Measurements from ENCODE around the gene SNED1. TPM values are rescaled to one million over a fixed set of nuclear protein-coding genes. Genes with fewer than 3 reads are reported as not detected.

SNED1 gene
- total RNA-seq, 2 donors from 2014 or later, result 3.0 to 4.8 TPM

DNA sequence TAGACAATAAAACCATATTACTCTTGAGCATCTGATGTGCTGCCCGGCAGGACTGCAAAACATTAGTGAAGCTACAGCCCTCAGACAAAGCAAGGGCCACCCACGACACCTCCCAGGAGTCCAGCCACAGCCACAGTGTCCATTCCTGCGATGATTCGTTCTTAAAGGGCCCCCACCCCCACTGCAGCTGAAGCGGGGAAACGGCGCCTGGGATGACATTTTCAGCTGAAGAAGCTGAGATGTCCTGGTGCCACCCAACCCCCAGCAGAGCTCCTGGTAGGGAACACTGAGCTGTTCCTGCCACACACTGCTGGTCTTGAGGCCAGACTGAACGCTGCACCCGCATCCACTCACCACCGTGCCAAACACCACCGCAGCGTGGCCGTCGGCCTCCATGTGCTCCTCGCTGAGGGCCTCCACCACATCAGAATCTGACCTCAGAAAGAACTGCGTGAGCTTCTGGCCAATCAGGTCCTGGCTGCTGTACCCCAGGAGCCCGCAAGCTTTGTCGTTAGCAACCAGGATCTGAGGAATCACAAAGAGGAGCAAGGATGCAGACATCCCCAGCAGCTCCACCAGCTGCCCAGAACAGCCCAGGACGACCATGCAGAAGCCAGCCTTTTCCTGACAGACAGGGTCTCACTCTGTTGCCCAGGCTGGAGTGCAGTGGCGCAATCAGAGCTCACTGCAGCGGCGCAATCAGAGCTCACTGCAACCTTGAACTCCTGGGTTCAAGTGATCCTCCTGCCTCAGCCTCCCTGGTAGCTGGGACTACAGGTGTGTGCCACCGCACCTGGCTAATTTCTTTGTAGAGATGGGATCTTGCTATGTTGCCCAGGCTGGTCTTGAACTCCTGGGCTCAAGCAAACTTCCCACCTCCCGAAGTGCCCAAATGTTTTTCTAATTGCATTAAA is 141.4 kb downstream of the SNED1 start:
- H3K4me1 Mint-ChIP-seq, result no peaks in the 10 kb centered on the region
- ATAC-seq (replicated peaks), result no peak
- H3K9me3 Mint-ChIP-seq, result no peaks in the 10 kb centered on the region
- no peak overlapping the region for H3K27ac Mint-ChIP-seq
- no peaks in the 10 kb centered on the region for H3K27me3 Mint-ChIP-seq
- H3K4me3 Mint-ChIP-seq, result no peak overlapping the region
- H3K36me3 Mint-ChIP-seq (ENCODE audit: low read depth), result peaks cover 61% of the 10 kb centered on the region

DNA sequence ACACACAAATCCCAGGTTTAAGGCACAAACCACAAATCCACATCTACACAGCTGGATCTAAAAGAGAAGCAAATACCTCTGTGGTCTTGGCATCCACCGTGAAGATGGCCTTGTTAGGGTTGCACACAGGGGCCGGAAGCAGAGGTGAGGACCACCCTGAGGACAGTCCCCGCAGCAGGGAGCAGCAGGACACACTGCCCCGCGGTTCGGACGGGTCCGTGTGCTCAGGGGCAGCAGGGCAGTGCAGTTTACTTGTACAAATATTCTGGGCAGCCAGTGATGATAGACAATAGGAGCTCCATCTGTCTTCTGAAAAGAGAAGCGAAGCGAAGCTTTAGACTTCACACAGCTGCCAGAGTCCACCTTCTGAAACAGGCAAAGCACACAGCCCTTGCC is 142.0 kb downstream of the SNED1 start:
- H3K9me3 Mint-ChIP-seq, result no peaks in the 10 kb centered on the region
- no peaks in the 10 kb centered on the region for H3K4me1 Mint-ChIP-seq
- peak overlapping the region; percentile 29 for H3K27ac Mint-ChIP-seq
- no peak overlapping the region for H3K4me3 Mint-ChIP-seq
- no peaks in the 10 kb centered on the region for H3K27me3 Mint-ChIP-seq
- ATAC-seq (replicated peaks), result no peak
- peaks cover 61% of the 10 kb centered on the region for H3K36me3 Mint-ChIP-seq (ENCODE audit: low read depth)

GRCh38 chr2:241141214-241141770 is 142.9 kb downstream of the SNED1 start:
- ATAC-seq (replicated peaks), result no peak
- no peaks in the 10 kb centered on the region for H3K9me3 Mint-ChIP-seq
- peaks cover 53% of the 10 kb centered on the region for H3K36me3 Mint-ChIP-seq (ENCODE audit: low read depth)
- no peaks in the 10 kb centered on the region for H3K27me3 Mint-ChIP-seq
- no peaks in the 10 kb centered on the region for H3K4me1 Mint-ChIP-seq
- peak overlapping the region; percentile 28 for H3K27ac Mint-ChIP-seq
- no peak overlapping the region for H3K4me3 Mint-ChIP-seq

DNA sequence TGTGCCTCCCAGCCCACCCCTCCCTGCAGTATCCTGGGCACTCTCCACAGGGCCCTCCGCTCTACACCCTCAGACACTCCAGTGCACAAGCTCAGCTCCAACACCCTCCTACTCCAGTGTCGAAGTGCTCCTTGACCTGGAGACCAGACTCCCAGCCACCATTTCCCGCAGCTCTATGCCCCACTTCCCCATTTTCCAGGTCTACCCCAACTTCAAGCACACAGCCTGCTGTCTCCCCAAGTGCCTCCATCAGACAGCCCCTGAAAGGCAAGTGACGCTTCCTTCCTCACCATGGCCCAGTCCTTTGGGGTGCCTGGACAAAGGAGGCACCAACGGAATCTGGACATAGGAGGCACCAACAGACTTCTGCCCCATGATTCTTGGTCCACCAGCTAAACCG is 143.6 kb downstream of the SNED1 start:
- no peak overlapping the region for H3K4me3 Mint-ChIP-seq
- H3K27ac Mint-ChIP-seq, result peak overlapping the region; percentile 28
- no peak for ATAC-seq (replicated peaks)
- no peaks in the 10 kb centered on the region for H3K4me1 Mint-ChIP-seq
- H3K36me3 Mint-ChIP-seq (ENCODE audit: low read depth), result peaks cover 49% of the 10 kb centered on the region
- no peaks in the 10 kb centered on the region for H3K27me3 Mint-ChIP-seq
- no peaks in the 10 kb centered on the region for H3K9me3 Mint-ChIP-seq

DNA sequence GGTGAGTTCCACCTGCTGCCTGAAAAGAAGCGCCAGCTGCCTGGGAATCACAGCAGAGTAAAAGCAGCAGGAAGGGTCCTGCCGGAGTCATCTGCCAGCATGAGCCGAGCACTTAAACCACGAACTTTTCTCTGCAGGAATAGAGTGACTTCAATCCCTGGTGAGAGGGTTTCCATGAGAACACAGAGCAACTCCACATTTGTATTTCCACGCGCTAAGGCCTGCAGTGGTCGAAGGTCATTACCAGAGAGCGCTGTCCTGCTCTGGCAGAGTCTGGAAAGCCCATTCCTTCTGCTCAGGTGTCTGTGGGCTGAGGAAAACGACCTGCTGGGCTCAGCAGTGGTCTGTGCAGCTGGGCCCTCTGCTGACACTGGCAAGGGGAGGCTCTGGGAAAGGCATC is 144.2 kb downstream of the SNED1 start:
- Mint-ChIP-seq H3K4me3 (no peak overlapping the region), H3K36me3 (ENCODE audit: low read depth) (peaks cover 48% of the 10 kb centered on the region), H3K27ac (no peak overlapping the region), H3K27me3 (no peaks in the 10 kb centered on the region), H3K9me3 (no peaks in the 10 kb centered on the region), H3K4me1 (no peaks in the 10 kb centered on the region)
- no peak for ATAC-seq (replicated peaks)

Other genes with a start within 250 kb of the SNED1 start
- gene KIF1A, start 178.4 kb upstream of the SNED1 start, total RNA-seq, result 1 to 10 TPM in 1 of 2 donors, under 1 TPM in 1; 0.37 to 1.1 TPM
- not detected for gene AGXT, start 129.8 kb upstream of the SNED1 start, total RNA-seq
- not detected for gene MAB21L4, start 102.5 kb upstream of the SNED1 start, total RNA-seq
- not detected for gene CROCC2, start 92.3 kb upstream of the SNED1 start, total RNA-seq
- gene MTERF4, start 103.7 kb downstream of the SNED1 start, total RNA-seq, result 10 to 100 TPM; 36.4 to 86.5 TPM
- gene PASK, start 150.9 kb downstream of the SNED1 start, total RNA-seq, result 10 to 100 TPM; 71.0 to 73.6 TPM
- gene PPP1R7, start 151.8 kb downstream of the SNED1 start, total RNA-seq, result 10 to 100 TPM; 81.9 to 86.4 TPM
- gene ANO7, start 190.1 kb downstream of the SNED1 start, total RNA-seq, result 10 to 100 TPM in 1 of 2 donors, 1 to 10 TPM in 1; 1.6 to 12.8 TPM